ENCODE measurements around the gene STAT5B. TPM values are rescaled to one million over a fixed set of nuclear protein-coding genes. Genes with fewer than 3 reads are reported as not detected.

The STAT5B gene
- total and polyA plus RNA-seq, 2 of the 8 experiments (the other 6 are each of a cell fraction or from before 2014, with no cell fraction given): 35.3 to 52.6 TPM

DNA sequence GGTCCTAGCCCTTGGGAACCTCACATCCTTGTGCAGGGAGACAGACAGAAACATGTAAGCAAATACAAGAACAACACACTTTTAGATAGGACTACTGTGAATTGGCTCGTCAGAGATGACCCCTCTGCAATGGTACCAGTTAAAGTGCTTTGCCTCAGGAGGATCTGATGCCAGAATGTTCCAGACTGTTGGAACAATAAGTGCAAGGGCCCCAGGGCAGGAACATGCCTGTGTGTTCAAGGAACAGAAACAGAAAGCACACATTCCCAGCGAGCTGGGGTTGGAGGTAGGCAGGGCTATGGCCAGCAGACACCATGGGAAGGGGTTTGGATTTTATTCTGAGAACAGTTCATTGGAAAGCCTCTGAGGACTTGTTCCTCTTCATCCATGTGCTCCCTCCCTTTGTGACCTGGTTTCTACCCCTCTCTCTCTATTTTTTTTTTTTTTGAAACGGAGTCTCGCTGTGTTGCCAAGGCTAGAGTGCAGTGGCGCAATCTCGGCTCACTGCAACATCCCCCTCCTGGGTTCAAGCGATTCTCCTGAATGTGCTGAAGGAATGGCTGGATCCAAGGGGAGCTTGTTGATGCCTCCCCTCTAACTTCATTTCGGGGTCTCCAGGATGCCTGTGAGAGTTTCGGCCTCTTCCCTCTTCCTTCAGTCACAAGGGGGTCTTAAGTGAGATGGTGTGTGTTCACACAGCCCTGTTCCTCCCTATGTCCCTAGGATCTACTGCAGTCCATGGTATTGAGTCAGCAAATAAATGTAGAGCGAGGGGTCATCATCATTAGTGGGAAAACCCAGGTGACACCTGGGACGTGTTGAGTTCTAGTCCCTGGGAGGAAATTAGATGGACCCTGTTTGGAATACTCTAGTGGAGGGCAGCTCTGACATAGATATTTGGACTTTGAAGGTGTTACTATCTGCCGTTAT, 18.5 kb upstream of the STAT5B start (continued):
- TF ChIP-seq JUND (IDR thresholded peaks at IDR 0.05; ENCODE audit: low read length) (no peak), TBP (IDR thresholded peaks at IDR 0.05; ENCODE audit: low read depth, low read length) (no peak)

Data from H1 (cell line).